HG02973 (cell line): ENCODE results near the gene LRRC4.

Source experiments
- ATAC-seq: cut with Tn5 transposase; IDR thresholded peaks from one replicate; pipeline ENCODE4 v1.9.1; 2021; ENCODE audit warnings: moderate library complexity; ENCODE audit not compliant: unreplicated experiment

LRRC4 gene

DNA sequence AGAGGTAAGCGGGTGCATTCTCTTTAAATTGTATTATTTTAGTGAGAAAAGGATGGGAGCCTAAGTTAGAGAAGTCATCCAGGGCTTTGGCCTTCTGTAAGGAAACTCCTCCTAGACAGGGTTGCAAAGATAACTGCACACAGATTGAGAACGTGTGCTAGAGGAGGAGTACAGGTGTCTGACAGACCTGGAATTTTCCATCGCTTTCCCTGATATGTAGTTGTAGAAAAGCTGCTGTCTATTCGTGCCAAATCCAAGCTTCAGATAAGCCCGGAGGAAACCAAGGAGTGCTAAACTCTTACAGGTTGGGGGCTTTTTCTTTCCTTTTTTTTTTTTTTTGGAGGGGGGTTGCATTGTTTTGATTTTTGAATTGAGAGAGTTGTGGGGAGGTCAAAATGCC is 23.1 kb downstream of the LRRC4 start:
- ATAC-seq: no peak

- no peak for ATAC-seq
Measured at GRCh38 chr7:128007303-128007680, 23.9 kb downstream of the LRRC4 start.

GRCh38 chr7:128006550-128007302 is 24.5 kb downstream of the LRRC4 start:
- ATAC-seq: no peak

GRCh38 chr7:128005759-128006159 is 25.5 kb downstream of the LRRC4 start:
- ATAC-seq: no peak

GRCh38 chr7:128005117-128005516 is 26.1 kb downstream of the LRRC4 start:
- ATAC-seq: no peak

DNA sequence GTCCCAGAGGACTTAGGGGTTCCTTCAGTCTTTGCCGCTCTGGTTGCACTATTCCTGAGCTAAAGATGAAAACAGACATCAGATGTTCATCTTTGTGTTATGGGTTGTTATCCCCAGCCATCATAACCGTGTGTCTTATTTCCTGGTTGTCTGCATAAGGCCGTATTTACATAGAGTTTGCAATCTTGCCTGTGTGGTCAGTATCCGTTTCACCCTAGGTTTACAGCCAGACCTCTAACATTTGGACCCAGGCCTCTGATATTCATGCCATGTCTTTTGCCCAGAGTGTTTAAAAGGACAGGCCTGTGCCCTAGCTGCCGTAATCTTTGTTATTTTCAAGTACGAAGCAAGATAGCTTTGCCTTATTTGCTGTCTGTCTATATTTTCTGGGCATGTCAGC is 26.6 kb downstream of the LRRC4 start:
- no peak for ATAC-seq

- no peak for ATAC-seq
Measured at GRCh38 chr7:128003787-128004186, 27.4 kb downstream of the LRRC4 start.

- peak; percentile 60 for ATAC-seq
Measured at GRCh38 chr7:128003167-128003566, 28.1 kb downstream of the LRRC4 start.

DNA sequence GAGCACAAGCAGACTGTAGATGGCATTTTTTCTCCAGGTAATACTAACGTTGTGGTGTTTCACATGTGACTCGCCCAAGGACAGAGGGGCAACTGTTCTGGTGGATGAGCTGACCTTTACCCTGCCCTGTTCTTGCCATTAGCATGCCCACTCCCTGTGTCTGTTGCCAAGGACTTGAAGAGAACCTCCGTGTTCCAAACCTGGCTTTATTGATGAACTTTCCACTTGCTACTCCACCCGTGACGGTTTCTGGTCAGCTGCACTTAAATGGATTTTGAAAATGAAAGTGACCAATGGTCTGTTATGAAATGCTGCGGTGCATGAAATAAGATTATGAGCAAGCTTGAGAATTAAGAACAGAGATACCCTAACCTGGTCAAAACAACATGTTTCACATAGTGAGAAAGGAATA is 30.4 kb downstream of the LRRC4 start:
- ATAC-seq: peak; percentile 47

- ATAC-seq: no peak
Measured at GRCh38 chr7:128000048-128000447, 31.2 kb downstream of the LRRC4 start.

GRCh38 chr7:127998671-127999070 is 32.6 kb downstream of the LRRC4 start:
- ATAC-seq: no peak

- ATAC-seq: no peak
Measured at GRCh38 chr7:127997226-127997922, 33.9 kb downstream of the LRRC4 start.

- no peak for ATAC-seq
Measured at GRCh38 chr7:127996253-127997071, 34.8 kb downstream of the LRRC4 start.

DNA sequence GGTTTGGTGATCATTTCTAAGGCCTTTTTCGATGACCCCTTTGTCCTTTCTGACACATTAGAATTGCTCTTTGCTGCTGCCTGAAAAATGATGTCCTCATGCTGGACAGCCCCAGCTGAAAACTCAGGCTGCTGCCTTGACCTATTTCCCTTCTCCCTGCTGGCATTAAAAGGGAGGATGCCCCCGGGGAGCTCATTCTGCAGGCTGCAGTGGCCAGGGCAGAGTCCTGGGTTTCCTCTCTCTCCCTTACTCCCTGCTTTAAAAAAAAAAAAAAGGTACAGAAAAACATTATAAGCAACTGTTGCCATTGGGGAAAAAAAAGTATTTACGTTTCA is 35.4 kb downstream of the LRRC4 start:
- ATAC-seq: no peak

DNA sequence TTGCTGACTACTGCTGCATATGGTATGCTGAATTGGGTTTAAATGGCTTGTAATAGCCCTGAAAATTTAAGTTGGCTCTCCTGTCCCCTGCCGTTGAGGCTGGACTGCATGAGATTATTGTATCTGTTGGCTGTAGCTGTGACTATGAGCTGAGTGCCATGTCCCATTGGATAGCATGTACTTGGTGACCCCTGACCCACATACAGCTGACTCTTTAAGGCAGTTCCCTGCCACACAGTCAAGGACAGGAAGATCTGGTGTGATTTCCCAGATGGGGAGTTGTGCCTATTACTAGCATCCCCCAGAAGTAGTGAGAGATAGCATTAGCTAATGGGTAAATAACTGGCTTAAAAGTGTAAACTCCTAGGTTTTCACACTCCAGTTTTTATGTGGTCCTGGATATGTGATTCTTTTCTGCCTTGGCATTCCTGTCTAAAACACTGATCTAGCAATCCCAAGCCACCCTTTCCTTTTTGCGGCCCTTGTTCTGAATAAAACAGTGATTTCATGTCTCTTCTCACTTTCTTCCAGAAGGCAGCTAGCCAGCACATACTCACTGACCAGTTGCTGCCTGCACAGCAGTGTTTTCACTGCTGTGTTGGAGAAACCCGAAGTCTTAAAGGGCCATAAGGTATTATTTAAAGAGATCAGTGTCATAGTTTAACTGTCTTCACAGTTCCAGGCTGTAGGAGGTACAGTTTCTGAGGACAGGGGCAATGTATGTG is 35.9 kb downstream of the LRRC4 start:
- ATAC-seq: no peak

- ATAC-seq: no peak
Measured at GRCh38 chr7:127993987-127994386, 37.2 kb downstream of the LRRC4 start.

- no peak for ATAC-seq
Measured at GRCh38 chr7:127993317-127993716, 37.9 kb downstream of the LRRC4 start.

DNA sequence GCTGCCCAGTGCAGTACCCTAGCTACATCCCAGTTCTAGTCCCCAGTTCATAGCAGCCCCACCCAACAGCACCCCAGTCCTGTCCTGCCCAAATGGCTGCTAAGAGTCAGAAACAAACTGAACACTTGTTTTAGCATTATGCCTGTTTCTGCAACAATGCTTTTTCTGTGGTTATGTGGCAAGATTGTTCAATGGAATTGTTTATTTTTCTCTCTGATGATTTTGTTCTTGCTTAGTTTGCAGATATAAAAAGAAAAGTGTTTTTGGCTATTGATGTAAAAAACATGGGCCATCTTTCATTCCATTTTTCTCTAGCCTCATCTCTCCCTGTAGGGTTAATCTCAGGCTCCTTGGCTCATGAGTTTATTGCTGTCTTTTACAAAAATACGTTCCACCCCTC is 42.5 kb downstream of the LRRC4 start:
- no peak for ATAC-seq

DNA sequence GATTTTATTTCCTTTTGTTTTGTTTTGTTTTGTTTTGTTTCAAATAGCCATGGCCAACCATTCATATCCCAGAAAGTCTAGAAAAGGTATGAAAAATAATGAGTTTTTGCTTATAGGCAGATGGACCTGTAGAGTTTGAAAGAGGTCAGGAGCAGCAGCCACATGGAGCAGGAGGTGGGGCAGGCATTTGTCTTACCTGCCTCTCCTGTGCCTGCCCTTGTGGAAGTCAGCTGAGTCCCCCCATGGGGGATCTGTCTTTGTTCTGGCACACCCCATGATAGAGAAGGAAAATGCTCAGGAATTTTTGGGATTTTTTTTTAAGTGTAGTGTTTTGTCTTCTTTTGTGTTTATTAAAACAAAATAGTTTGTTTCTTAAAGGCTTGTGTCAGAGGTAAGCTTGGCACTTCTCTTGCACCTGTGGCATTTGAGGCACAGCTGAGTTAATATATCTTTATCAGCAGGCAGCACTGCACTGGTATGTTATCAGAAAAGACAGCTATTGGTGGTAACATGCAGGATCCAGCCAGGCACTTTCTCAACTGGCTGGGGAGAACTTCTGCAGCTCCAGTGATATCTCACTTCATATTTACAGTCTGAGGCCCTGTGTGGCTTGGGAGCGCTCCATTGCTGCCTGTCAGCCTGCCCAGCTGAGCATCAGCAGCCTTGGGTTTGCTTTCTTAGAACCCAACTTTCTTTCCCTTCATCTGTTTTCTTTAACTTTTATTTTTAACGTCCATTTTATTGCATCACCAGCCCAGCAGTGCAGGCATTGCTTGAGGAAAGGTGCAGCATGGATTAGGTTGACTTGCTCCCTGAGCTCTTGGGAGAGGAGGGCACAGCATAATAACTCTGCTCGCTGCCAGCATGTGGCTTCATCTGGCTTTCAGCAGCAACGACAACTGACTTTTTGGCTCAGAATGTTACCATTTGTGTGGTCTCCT is 44.4 kb downstream of the LRRC4 start:
- no peak for ATAC-seq

DNA sequence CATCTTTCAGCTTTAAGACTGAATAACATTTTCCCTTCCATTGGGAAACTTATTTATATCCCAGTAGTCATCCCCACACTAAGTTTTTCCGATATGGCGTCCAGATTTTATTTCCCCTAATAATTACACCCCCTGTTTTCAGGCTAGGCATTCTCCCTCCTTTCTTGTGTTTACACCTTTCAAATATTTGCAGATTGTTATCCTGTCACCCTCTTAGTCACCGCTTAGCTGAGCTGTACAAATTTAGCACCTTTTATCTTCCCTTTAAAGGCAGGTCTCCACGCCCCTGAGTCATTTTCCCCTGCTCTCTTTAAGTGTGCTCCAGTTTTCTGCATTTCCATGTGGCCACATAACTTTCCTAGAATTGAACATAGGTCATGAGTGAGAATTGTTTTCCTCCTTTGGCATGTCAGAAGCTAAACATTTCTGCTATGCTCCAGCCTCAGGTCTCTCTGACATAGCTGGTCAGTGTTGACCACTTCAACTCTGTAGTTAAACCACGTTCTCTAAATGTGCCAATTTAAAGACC is 47.4 kb downstream of the LRRC4 start:
- ATAC-seq: no peak
